ENCODE data around the gene MCEE.

Gene MCEE

DNA sequence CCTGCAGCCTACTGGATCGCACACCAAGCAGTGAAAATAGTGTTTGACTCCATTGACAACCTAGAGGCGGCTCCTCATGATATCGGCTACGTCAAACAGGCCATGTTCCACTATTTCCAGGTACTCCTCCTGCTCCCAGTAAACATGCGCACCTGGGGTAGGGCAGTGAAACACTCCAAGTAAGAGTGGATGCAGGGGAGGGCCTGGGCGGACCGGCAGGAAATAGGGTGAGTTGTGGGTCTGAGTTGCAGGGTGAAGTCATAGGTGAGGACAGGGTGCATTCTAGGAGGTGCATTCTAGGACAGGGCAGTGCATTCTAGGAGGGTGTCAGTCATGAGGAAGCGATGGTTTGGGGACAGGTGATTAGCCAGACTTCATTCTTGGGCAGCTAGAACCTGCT lies 56.6 kb downstream of the MCEE start:
- Histone ChIP-seq H3K9ac (no peak overlapping the region), H3K27me3 (ENCODE audit: insufficient read depth, low read depth) (no peaks in the 10 kb centered on the region), H3K27ac (no peak overlapping the region), H3K36me3 (ENCODE audit: insufficient read depth) (no peaks in the 10 kb centered on the region), H3K79me2 (ENCODE audit: insufficient read depth, low read depth) (peaks cover 8% of the 10 kb centered on the region; the same call in 1 of the 2 replicates), H2AFZ (ENCODE audit: low read depth) (no peak overlapping the region), H3K4me2 (no peak overlapping the region), H3K4me1 (ENCODE audit: low read depth, poor library complexity, severe bottlenecking) (peaks cover 18% of the 10 kb centered on the region), H3K4me3 (IDR thresholded peaks at IDR 0.05; ENCODE audit: insufficient read depth, low read depth, low read length) (no peak overlapping the region), H4K20me1 (ENCODE audit: insufficient read depth) (no peaks in the 10 kb centered on the region)
- TF ChIP-seq, protein P1, sequence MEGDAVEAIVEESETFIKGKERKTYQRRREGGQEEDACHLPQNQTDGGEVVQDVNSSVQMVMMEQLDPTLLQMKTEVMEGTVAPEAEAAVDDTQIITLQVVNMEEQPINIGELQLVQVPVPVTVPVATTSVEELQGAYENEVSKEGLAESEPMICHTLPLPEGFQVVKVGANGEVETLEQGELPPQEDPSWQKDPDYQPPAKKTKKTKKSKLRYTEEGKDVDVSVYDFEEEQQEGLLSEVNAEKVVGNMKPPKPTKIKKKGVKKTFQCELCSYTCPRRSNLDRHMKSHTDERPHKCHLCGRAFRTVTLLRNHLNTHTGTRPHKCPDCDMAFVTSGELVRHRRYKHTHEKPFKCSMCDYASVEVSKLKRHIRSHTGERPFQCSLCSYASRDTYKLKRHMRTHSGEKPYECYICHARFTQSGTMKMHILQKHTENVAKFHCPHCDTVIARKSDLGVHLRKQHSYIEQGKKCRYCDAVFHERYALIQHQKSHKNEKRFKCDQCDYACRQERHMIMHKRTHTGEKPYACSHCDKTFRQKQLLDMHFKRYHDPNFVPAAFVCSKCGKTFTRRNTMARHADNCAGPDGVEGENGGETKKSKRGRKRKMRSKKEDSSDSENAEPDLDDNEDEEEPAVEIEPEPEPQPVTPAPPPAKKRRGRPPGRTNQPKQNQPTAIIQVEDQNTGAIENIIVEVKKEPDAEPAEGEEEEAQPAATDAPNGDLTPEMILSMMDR (conservative IDR thresholded peaks at IDR 0.05; ENCODE audit: low read depth, low read length) = no peak

DNA sequence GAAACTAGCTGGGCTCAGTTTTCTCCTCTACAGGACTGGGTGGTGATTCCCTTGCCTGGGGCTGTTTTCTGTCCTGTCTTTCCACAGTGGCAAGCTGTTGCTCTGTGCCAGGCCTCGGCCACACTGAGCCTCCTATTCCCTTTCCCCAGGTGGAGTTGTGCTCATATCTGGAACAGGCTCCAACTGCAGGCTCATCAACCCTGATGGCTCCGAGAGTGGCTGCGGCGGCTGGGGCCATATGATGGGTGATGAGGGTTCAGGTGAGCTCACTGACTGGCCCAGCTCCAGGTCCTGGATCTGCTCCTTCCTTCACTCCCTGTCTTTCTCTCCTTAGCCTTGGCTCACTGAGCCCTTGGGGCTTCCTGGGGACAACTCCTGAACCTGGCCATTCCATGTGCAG lies 57.5 kb downstream of the MCEE start:
- H3K4me1 ChIP-seq (ENCODE audit: low read depth, poor library complexity, severe bottlenecking) = peaks cover 21% of the 10 kb centered on the region

DNA sequence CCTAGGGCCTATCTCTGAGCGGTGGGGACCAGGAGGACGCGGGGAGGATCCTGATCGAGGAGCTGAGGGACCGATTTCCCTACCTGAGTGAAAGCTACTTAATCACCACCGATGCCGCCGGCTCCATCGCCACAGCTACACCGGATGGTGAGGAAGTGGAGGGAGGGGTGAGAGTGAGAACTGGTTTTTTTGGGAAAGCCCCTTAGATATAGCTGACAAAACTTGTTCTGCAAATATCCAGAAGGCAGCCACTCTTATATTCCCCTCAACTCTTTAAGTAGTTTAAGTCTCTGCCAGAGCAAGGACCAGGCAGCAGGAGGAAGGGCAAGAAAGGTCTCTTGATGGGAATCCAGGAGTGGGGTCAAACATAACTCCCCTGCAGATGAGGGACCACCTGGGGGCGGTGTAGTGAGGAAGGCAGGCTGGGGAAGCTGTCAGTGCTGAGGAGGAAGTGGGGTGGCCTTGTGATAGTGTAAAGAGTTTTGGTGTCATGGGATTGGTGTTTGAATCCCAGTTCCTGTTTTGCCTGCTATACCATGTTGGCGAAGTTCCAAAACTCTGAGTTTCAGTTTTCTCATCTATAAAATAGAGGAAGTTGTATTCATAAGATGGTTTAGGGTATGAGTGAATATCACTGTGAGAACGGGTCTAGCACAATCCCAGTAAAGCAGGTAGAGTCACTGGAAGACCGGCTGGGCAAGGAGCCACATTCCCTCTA lies 58.2 kb downstream of the MCEE start:
- no peak overlapping the region for H3K9ac ChIP-seq
- H4K20me1 ChIP-seq (ENCODE audit: insufficient read depth) = no peaks in the 10 kb centered on the region
- no peak overlapping the region for H3K27ac ChIP-seq
- no peak overlapping the region for H3K4me3 ChIP-seq (IDR thresholded peaks at IDR 0.05; ENCODE audit: insufficient read depth, low read depth, low read length)
- H3K36me3 ChIP-seq (ENCODE audit: insufficient read depth) = no peaks in the 10 kb centered on the region
- no peaks in the 10 kb centered on the region for H3K27me3 ChIP-seq (ENCODE audit: insufficient read depth, low read depth)
- H3K4me2 ChIP-seq = peak overlapping the region; percentile 2; the same call in 1 of the 2 replicates
- H3K4me1 ChIP-seq (ENCODE audit: low read depth, poor library complexity, severe bottlenecking) = peaks cover 27% of the 10 kb centered on the region
- TF ChIP-seq, protein P1 (conservative IDR thresholded peaks at IDR 0.05; ENCODE audit: low read depth, low read length) = no peak
- peaks cover 8% of the 10 kb centered on the region; the same call in 1 of the 2 replicates for H3K79me2 ChIP-seq (ENCODE audit: insufficient read depth, low read depth)
- H2AFZ ChIP-seq (ENCODE audit: low read depth) = no peak overlapping the region

More for the DNA sequence above, 57.5 kb downstream of the MCEE start:
- no peaks in the 10 kb centered on the region for H3K27me3 ChIP-seq (ENCODE audit: insufficient read depth, low read depth)
- H2AFZ ChIP-seq (ENCODE audit: low read depth) = no peak overlapping the region
- H3K36me3 ChIP-seq (ENCODE audit: insufficient read depth) = no peaks in the 10 kb centered on the region
- H3K4me3 ChIP-seq (IDR thresholded peaks at IDR 0.05; ENCODE audit: insufficient read depth, low read depth, low read length) = no peak overlapping the region
- no peak overlapping the region for H3K27ac ChIP-seq
- no peak overlapping the region for H3K9ac ChIP-seq
- no peak overlapping the region for H3K4me2 ChIP-seq
- peaks cover 8% of the 10 kb centered on the region; the same call in 1 of the 2 replicates for H3K79me2 ChIP-seq (ENCODE audit: insufficient read depth, low read depth)
- TF ChIP-seq, protein P1 (conservative IDR thresholded peaks at IDR 0.05; ENCODE audit: low read depth, low read length) = no peak
- H4K20me1 ChIP-seq (ENCODE audit: insufficient read depth) = no peaks in the 10 kb centered on the region

DNA sequence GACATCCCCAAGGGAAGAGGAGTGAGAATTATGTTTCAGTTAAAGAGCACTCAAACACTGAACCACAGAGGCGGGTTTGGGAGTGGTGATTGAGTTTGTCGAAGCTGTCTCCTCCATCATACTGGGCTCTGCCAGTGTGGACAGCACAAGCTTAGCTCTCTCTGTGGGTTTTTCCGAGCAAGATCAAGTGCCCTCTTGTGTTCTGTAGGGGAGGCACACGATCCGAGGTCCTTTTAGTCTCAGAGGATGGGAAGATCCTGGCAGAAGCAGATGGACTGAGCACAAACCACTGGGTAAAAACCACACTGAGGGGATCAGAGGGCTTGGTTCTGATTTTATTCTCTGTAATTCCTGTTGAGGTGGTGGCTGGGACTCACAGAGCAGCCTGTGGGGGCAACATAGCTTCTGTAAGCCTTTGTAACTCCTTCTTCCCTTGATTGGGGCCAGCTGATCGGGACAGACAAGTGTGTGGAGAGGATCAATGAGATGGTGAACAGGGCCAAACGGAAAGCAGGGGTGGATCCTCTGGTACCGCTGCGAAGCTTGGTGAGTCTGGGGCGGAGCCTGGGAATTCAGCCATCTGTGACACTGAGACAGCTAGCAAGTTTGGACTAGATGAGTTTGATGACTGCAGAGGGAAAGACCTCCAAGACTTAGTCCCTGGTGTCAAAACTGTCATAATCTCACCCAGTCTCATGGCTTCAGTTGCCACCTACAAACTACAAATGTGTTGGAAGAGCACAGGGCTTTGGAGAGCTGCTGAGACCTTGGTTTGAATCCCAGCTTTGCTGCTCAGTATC lies 59.5 kb downstream of the MCEE start:
- H3K27me3 ChIP-seq (ENCODE audit: insufficient read depth, low read depth) = no peaks in the 10 kb centered on the region
- H3K27ac ChIP-seq = no peak overlapping the region
- no peak overlapping the region for H3K9ac ChIP-seq
- H3K4me1 ChIP-seq (ENCODE audit: low read depth, poor library complexity, severe bottlenecking) = peaks cover 32% of the 10 kb centered on the region
- no peak overlapping the region for H2AFZ ChIP-seq (ENCODE audit: low read depth)
- TF ChIP-seq, protein P1 (conservative IDR thresholded peaks at IDR 0.05; ENCODE audit: low read depth, low read length) = no peak
- no peak overlapping the region for H3K4me2 ChIP-seq
- no peaks in the 10 kb centered on the region for H4K20me1 ChIP-seq (ENCODE audit: insufficient read depth)
- H3K79me2 ChIP-seq (ENCODE audit: insufficient read depth, low read depth) = peaks cover 8% of the 10 kb centered on the region; the same call in 1 of the 2 replicates
- no peak overlapping the region for H3K4me3 ChIP-seq (IDR thresholded peaks at IDR 0.05; ENCODE audit: insufficient read depth, low read depth, low read length)
- no peaks in the 10 kb centered on the region for H3K36me3 ChIP-seq (ENCODE audit: insufficient read depth)
